Retinal pigment epithelial cell (primary cell): ENCODE data around the gene AAGAB.

Source experiments
- DNase-seq: peaks from one replicate; pipeline ENCODE4 v3.0.0-alpha.2; 2010; ENCODE audit warnings: low read depth
- H3K4me3 ChIP-seq: 2 replicates; pipeline ENCODE4 v1.5.1; 2011; ENCODE audit warnings: mild to moderate bottlenecking, low read length, control low read depth, moderate library complexity
- TF ChIP-seq, protein P1 (sequence below): conservative IDR thresholded peaks from 2 replicates; pipeline ENCODE4 v1.5.1; 2011; ENCODE audit warnings: low read depth, low read length, control low read depth, inconsistent platforms

Gene AAGAB

DNA sequence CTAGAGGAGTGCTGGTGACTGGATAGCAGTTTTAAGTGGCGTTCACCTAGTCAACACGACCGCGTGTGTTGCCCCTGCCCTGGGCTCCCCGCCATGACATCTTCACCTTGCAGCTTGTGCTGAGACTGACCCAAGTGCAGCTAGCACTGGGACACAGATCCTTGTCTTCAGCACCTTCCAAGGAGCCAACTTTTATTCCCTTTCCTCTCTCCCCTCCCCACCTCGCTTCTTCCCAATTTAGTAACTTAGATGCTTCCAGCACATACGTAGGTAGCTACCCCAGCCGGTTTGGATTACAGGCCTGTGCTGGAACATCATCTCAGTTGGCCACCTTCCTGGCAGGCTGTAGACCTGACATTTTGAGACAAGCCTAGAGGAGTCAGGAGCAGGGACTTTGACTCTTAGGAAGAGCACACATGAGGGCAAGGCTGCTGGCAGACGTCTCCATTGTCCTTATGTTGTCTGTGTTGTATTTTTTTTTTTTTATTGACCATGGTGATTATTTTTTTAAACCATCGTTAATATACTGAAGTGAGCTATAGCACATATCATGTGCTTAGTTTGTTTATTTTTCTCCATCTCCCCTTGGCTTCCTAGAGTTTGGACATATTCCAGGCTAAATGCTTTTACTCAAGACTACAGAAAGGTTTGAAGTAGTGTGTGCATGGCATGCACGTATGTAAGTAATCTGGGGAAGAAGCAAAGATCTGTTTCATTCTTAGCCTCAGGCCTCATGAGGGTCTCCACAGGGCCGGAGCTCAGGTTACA, 61.1 kb downstream of the AAGAB start:
- H3K4me3 ChIP-seq = no peak overlapping the region
- DNase-seq = no peak
- TF ChIP-seq, protein P1, sequence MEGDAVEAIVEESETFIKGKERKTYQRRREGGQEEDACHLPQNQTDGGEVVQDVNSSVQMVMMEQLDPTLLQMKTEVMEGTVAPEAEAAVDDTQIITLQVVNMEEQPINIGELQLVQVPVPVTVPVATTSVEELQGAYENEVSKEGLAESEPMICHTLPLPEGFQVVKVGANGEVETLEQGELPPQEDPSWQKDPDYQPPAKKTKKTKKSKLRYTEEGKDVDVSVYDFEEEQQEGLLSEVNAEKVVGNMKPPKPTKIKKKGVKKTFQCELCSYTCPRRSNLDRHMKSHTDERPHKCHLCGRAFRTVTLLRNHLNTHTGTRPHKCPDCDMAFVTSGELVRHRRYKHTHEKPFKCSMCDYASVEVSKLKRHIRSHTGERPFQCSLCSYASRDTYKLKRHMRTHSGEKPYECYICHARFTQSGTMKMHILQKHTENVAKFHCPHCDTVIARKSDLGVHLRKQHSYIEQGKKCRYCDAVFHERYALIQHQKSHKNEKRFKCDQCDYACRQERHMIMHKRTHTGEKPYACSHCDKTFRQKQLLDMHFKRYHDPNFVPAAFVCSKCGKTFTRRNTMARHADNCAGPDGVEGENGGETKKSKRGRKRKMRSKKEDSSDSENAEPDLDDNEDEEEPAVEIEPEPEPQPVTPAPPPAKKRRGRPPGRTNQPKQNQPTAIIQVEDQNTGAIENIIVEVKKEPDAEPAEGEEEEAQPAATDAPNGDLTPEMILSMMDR = no peak

DNA sequence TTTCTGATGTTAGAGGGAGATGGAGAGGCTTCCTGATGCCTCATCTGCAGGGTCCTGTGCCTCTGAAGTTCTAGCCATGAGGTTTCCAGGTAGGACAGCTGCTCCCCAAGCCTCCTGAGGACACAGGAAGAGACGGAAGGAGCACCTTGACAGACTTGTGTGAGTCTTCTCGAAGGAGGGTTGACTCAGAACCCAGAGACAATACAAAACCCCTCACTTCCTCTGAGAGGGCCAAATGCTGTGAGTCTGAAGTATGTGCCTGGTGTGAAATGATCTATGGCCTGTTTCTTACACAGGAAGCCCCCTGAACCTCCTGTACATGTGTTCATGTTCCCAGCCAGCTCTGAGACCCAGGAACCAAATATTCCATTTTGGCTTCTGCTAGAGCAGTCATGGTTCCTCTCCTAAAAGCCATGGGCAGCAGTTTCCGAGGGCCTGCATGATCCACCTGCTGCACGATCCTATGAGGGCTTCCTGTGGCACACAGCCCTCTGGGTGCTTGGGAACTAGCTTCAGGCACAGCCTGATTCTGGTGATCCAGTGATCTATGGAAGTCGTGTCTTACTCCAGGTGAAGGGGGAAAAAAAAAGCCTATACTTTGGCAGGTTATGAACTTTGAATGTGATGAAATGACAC, 62.2 kb downstream of the AAGAB start:
- DNase-seq = no peak
- TF ChIP-seq, protein P1 = no peak
- no peak overlapping the region for H3K4me3 ChIP-seq

DNA sequence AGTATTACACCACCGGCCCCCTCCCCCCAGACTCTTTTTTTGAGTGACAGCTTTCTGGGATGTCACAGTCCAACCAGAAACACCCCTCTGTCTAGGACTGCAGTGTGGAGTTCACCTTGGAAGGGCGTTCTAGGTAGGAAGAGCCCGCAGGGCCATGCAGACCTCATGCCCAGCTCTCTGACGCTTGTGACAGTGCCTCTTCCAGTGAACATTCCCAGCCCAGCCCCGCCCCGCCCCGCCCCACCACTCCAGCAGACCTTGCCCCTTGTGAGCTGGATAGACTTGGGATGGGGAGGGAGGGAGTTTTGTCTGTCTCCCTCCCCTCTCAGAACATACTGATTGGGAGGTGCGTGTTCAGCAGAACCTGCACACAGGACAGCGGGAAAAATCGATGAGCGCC, 63.6 kb downstream of the AAGAB start:
- TF ChIP-seq, protein P1 = no peak
- no peak for DNase-seq
- no peak overlapping the region for H3K4me3 ChIP-seq

DNA sequence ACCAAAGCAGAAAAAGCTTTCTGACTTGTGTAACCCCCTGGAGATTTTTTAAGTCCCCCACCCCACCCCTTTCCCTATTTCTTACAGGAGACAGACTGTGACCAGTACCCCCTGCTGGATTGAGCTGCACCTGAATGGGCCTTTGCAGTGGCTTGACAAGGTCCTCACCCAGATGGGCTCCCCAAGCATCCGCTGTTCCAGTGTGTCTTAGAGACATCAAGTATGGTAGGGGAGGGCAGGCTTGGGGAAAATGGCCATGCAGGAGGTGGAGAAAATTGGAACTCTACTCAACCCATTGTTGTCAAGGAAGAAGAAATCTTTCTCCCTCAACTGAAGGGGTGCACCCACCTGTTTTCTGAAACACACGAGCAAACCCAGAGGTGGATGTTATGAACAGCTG, 64.1 kb downstream of the AAGAB start:
- TF ChIP-seq, protein P1 = no peak
- DNase-seq = no peak

DNA sequence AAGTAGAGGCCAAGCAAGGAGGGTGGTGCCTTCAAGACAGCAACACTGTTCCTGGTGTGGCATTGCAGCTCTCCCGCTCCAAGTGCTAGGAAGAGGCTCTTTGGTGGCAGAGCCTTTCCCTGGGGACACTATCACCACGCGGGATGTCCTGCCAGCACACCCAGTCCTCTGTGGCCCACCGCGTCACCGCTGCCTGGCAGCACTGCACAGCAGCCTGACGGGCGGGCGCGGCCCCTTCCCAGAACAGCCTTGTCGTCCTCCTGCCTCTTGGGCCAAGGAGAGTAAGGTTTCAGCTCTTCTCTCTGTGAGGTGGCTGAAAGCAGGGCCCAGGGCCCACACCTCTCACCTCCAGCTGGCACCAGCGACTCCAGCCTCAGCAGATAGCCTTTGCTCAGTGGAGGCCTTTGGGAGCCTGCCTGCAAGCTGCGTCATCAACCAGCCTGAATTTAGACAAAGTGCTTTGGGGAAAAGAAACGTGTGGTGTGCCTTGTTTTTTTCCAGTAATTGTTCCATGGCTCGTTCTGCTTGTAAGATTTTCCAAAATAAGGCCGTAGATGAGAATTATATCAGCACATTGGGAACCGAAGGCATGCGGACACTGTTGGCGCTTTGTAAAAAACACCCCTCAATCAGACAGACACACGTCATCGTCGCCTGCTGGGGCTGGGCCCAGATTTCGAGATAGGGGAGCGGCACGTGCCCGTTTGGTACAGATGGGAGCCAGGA, 65.0 kb downstream of the AAGAB start:
- H3K4me3 ChIP-seq = no peak overlapping the region
- TF ChIP-seq, protein P1 = no peak
- DNase-seq = no peak

More for the DNA sequence above, 64.1 kb downstream of the AAGAB start:
- H3K4me3 ChIP-seq = no peak overlapping the region

DNA sequence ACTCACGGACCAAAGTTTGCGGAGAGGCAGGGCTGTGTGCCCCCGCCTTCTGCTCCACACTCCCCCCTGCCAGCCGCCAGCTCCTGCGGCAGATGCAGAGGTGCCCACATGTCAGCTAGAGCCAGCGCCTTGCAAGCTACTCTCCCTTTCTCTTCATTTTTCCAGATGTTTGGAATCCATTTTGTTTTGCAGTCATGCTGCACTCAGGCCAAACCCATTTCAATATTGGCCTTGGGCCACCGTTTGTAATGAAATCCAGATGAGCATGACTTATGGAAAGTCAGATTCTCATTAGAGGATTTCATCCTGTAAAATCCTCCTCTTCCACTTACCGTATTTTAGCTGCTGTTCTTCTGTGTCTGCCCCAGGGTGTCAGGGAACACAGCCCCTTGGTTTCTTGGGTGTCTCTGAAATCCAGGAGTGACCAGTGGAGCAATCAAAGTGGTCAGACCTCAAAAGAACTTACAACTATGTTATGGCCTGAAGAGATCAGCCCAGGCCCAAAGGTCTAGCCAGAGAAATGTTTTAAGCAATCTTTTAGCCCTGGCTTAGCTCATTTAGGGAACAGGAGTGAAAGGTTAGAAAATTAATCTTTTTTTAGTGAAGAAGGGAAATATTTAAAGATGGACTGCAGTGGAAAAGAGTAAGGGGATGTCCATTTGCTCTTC, 65.8 kb downstream of the AAGAB start:
- no peak overlapping the region for H3K4me3 ChIP-seq
- TF ChIP-seq, protein P1 = no peak
- no peak for DNase-seq
